ENCODE measurements around the gene CD38. TPM values are rescaled to one million over a fixed set of nuclear protein-coding genes. Genes with fewer than 3 reads are reported as not detected.

Gene CD38
- total RNA-seq, 1 experiment from 2014 or later, result 0.07 TPM

GRCh38 chr4:15894393-15894792, 116.3 kb downstream of the CD38 start:
- no peak overlapping the region for H3K27ac Mint-ChIP-seq
- H3K9ac ChIP-seq (ENCODE audit: extremely low read depth, insufficient read length, low read length), result no peak overlapping the region
- no peaks in the 10 kb centered on the region; the same call in 1 of the 2 replicates for H3K4me1 ChIP-seq (ENCODE audit: insufficient read depth, low read length)
- no peak overlapping the region for H3K56ac ChIP-seq (ENCODE audit: insufficient read length, low read depth, low read length)
- no peaks in the 10 kb centered on the region; the same call in 1 of the 2 replicates for H3K27me3 Mint-ChIP-seq (ENCODE audit: low read depth)
- no peak overlapping the region for H2BK20ac ChIP-seq (ENCODE audit: low read depth, low read length, poor library complexity, severe bottlenecking)
- H3K4ac ChIP-seq (ENCODE audit: low read depth, low read length), result no peak overlapping the region
- H2AFZ ChIP-seq (ENCODE audit: low read length), result no peak overlapping the region
- peaks cover 2 to 16% of the 10 kb centered on the region in 2 experiments; a peak in 3 of 4 replicates for H3K4me1 Mint-ChIP-seq
- H3K9me3 ChIP-seq (ENCODE audit: control insufficient read depth, low read depth, low read length), result no peaks in the 10 kb centered on the region
- no peak for TF ChIP-seq CTCF (conservative IDR thresholded peaks at IDR 0.05)
- no CpG with 5 or more reads among the region's 1 CpG for WGBS (ENCODE audit: extremely low coverage, insufficient read length, low lambda C conversion rate)
- H2AK5ac ChIP-seq (ENCODE audit: insufficient read length, low read length), result no peak overlapping the region
- no peak overlapping the region for H3K18ac ChIP-seq (ENCODE audit: insufficient read length, low read depth, low read length)
- H3K9me3 Mint-ChIP-seq, result no peaks in the 10 kb centered on the region
- no peak overlapping the region for H4K91ac ChIP-seq (ENCODE audit: insufficient read length, low read depth, low read length)
- H2BK15ac ChIP-seq (ENCODE audit: low read depth, low read length), result no peak overlapping the region
- no peaks in the 10 kb centered on the region for H3K36me3 Mint-ChIP-seq (ENCODE audit: insufficient read depth in 1 of 3, low read depth in 3 of 3)
- H3K4me3 Mint-ChIP-seq, result no peak overlapping the region
- H4K8ac ChIP-seq (replicated peaks; ENCODE audit: insufficient read length, low read depth, low read length), result no peak overlapping the region
- DNase-seq, result no peak
- no peaks in the 10 kb centered on the region for H3K79me1 ChIP-seq (ENCODE audit: insufficient read depth, low read depth, low read length, poor library complexity, severe bottlenecking)
- no peak overlapping the region for H2BK5ac ChIP-seq (ENCODE audit: insufficient read length, low read length)
- H3K27me3 ChIP-seq (ENCODE audit: insufficient read depth, low read length), result no peaks in the 10 kb centered on the region
- no peak overlapping the region for H3K14ac ChIP-seq (ENCODE audit: insufficient read depth, low read length)
- H3K23ac ChIP-seq (ENCODE audit: insufficient read length, low read depth, low read length), result no peak overlapping the region
- no peak overlapping the region for H2BK12ac ChIP-seq (ENCODE audit: insufficient read length, low read depth, low read length)
- H3K4me2 ChIP-seq (ENCODE audit: insufficient read depth, insufficient read length, low read length), result no peak overlapping the region
- no peak overlapping the region for H2BK120ac ChIP-seq (ENCODE audit: low read depth, low read length, poor library complexity, severe bottlenecking)
- H3K27ac ChIP-seq (ENCODE audit: insufficient read length, low read depth, low read length), result no peak overlapping the region
- no peaks in the 10 kb centered on the region for H4K20me1 ChIP-seq (ENCODE audit: control insufficient read depth, insufficient read depth, insufficient read length)
- no peaks in the 10 kb centered on the region for H3K79me2 ChIP-seq (ENCODE audit: insufficient read depth, low read length)
- H4K5ac ChIP-seq (ENCODE audit: insufficient read length, low read depth, low read length), result no peak overlapping the region
- H3T11ph ChIP-seq (ENCODE audit: low read length), result no peak overlapping the region
- H3K23me2 ChIP-seq (ENCODE audit: insufficient read length, low read depth, low read length, poor library complexity, severe bottlenecking), result no peaks in the 10 kb centered on the region

Data from H9 (cell line).